HFF-Myc (cell line): Measurements from ENCODE around the gene ATP4B.

Experiments
- DNase-seq: peaks from one replicate; pipeline ENCODE4 v3.0.0-alpha.2; 2011; ENCODE audit warnings: low read depth; ENCODE audit errors: extremely low read depth
- H3K4me3 ChIP-seq: replicated peaks from 2 replicates; pipeline ENCODE4 v1.5.1; 2011; ENCODE audit warnings: low read depth, mild to moderate bottlenecking, control low read depth, low read length
- CTCF ChIP-seq: IDR thresholded peaks from 2 replicates; pipeline ENCODE4 v1.5.1; 2012; ENCODE audit warnings: mild to moderate bottlenecking, low read depth, low read length, control low read depth; ENCODE audit errors: missing control alignments

Gene ATP4B

GRCh38 chr13:113656003-113656588, 1.9 kb downstream of the ATP4B start:
- no peak overlapping the region for H3K4me3 ChIP-seq
- TF ChIP-seq CTCF: no peak
- DNase-seq: no peak

- H3K4me3 ChIP-seq: no peak overlapping the region
- no peak for TF ChIP-seq CTCF
- DNase-seq: no peak
These were observed 2.5 kb downstream of the ATP4B start for GRCh38 chr13:113655346-113656002.

- TF ChIP-seq CTCF: no peak
- DNase-seq: no peak
- no peak overlapping the region for H3K4me3 ChIP-seq
These were observed 3.2 kb downstream of the ATP4B start for GRCh38 chr13:113654591-113655345.

DNA sequence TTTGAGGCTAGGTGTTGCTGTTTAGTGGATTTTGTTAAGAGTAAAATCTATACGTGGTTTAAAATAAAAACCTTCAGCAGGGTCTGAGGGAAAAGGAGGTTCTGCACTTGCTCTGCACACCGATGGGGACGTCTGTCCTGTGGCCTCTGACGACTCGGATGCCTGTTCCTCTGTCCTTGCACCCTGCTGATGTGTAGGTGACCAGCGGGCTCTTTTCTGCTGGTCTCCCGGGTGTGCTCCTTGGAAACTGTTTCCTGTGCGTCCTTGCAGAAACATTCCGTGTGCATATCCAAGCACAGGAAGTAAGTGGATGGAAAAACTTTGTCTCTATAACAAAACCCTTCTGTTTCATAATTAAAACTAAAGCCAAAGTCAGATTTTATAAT, 3.8 kb downstream of the ATP4B start:
- no peak for TF ChIP-seq CTCF
- no peak for DNase-seq
- H3K4me3 ChIP-seq: no peak overlapping the region

DNA sequence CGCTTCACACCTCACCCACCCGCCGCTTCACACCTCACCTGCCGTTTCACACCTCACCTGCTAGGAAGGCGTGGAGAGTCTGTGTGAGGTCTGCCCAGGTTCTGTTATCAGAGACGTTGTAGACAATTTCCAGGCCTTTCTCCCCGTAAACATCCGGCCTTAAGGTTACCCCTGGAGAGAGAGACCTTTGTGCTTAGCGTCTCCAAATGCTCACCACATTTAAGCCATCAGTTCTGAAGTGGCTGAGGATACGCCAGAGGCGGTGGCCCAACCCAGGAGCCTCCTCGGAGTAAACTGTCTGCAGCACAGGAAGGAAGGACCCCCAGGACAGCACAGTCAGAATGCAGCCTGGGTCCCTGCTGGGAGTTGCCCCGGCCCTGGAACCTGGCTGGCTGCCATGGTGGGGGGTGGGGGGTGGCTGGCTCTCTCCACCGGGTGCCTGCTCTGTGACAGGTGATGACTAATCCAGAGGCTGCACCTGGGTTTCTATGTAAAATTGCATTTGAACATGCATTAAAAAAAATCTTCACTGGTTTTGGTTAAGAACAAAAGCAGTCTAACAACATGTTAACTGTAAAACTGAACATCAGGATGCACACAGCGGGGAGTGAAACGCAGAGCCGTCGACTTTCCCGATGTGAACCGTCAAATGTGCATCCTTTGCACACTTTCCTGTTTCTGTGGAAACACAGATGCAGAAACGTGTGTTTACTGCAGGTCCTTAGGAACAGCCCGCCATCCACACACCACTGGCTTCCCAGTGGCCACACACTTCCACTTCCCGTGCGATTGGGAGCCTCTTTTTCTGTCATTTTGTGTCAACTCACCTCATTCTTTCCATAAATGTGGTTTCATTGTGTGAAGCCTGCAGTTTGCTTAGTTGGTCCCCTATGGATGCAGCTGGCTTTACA, 4.5 kb downstream of the ATP4B start:
- TF ChIP-seq CTCF: no peak
- no peak for DNase-seq
- H3K4me3 ChIP-seq: no peak overlapping the region

- no peak for DNase-seq
- H3K4me3 ChIP-seq: no peak overlapping the region
- no peak for TF ChIP-seq CTCF
These were observed 5.4 kb downstream of the ATP4B start for GRCh38 chr13:113652404-113653263.
